ENCODE results near the gene KCNJ5.

KCNJ5 gene

GRCh38 chr11:128936606-128937251 lies 45.6 kb downstream of the KCNJ5 start:
- no peak for DNase-seq

- no peak for DNase-seq
These were observed 46.3 kb downstream of the KCNJ5 start for GRCh38 chr11:128937480-128937879.

GRCh38 chr11:128938156-128938885 lies 47.2 kb downstream of the KCNJ5 start:
- DNase-seq: no peak

GRCh38 chr11:128939591-128939990 lies 48.4 kb downstream of the KCNJ5 start:
- no peak for DNase-seq

- no peak for DNase-seq
These were observed 49.0 kb downstream of the KCNJ5 start for GRCh38 chr11:128940156-128940555.

- DNase-seq: no peak
These were observed 49.4 kb downstream of the KCNJ5 start for GRCh38 chr11:128940603-128941002.

- no peak for DNase-seq
These were observed 50.0 kb downstream of the KCNJ5 start for GRCh38 chr11:128941110-128941509.

- no peak for DNase-seq
These were observed 50.6 kb downstream of the KCNJ5 start for GRCh38 chr11:128941573-128942271.

- no peak for DNase-seq
These were observed 51.1 kb downstream of the KCNJ5 start for GRCh38 chr11:128942272-128942612.

- no peak for DNase-seq
These were observed 51.8 kb downstream of the KCNJ5 start, which contains the start of gene TP53AIP1 for GRCh38 chr11:128942817-128943427. Gene TP53AIP1 (minus strand): TSS chr11:128942871. CDS start chr11:128937818, 5,053 bp downstream.

- DNase-seq: no peak
These were observed 52.3 kb downstream of the KCNJ5 start for GRCh38 chr11:128943428-128943976.

GRCh38 chr11:128946648-128947047 lies 55.5 kb downstream of the KCNJ5 start:
- no peak for DNase-seq

GRCh38 chr11:128947773-128948172 lies 56.6 kb downstream of the KCNJ5 start:
- no peak for DNase-seq

GRCh38 chr11:128948583-128948982 lies 57.4 kb downstream of the KCNJ5 start:
- no peak for DNase-seq

GRCh38 chr11:128949791-128950454 lies 58.8 kb downstream of the KCNJ5 start:
- no peak for DNase-seq

- DNase-seq: no peak
These were observed 62.0 kb downstream of the KCNJ5 start for GRCh38 chr11:128953151-128953550.

- no peak for DNase-seq
These were observed 64.5 kb downstream of the KCNJ5 start for GRCh38 chr11:128955636-128956035.

GRCh38 chr11:128956401-128957201 lies 65.4 kb downstream of the KCNJ5 start:
- DNase-seq: peak; percentile 74

- no peak for DNase-seq
These were observed 66.0 kb downstream of the KCNJ5 start for GRCh38 chr11:128957202-128957482.

GRCh38 chr11:128961645-128962044 lies 70.5 kb downstream of the KCNJ5 start:
- DNase-seq: no peak

GRCh38 chr11:128962896-128963295 lies 71.7 kb downstream of the KCNJ5 start:
- no peak for DNase-seq

GRCh38 chr11:128963744-128964325 lies 72.7 kb downstream of the KCNJ5 start:
- DNase-seq: peak; percentile 59
